HG02970 (cell line): ENCODE results near the gene DNAJB12.
"Not testable (repeated sequence)": the region's sequence is repeated elsewhere in the genome, so short reads cannot be mapped to it uniquely, and the experiment has no call there.

ENCODE experiments used
- ATAC-seq: cut with Tn5 transposase; IDR thresholded peaks from one replicate; pipeline ENCODE4 v1.9.1; 2021; ENCODE audit warnings: mild to moderate bottlenecking, moderate library complexity, moderate number of reproducible peaks; ENCODE audit not compliant: unreplicated experiment, low FRiP score

DNAJB12 gene

DNA sequence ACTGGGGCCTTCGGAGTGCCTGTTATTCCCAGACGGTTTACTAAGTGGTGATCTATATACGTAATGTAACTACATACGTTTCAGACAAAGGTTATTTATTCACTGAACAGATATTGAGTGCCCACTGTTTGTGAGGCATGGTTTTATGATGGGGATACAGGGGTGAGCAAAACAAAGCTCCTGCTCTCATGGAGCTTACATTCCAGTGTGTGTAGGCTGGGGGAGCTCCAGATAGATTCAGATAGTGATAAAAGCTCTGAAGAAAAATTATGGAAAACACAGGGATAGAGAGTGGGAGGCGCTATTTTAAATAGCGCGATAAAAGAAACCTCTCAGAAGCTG lies 466 bp upstream of the DNAJB12 start:
- ATAC-seq: no peak

DNA sequence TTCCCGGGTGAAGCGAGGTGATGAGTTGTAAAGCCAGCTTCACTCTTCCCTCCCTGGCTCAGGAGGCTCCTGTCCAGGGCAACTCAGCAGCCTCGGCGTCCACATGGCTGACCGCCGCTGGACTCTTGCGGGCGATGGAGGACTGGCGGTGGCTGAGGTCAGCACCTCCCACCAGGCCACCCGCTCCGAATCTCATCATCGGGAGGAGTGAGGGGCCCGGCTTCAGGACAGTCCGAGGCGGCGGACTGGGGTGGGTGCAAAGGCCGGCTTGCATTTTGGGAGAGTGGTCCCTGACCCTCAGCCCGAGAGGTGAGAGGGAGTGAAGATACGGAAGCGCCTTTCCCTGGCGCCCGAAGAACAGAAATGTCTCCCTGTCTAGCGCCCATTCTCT lies 759 bp downstream of the DNAJB12 start:
- ATAC-seq: peak; percentile 6

DNA sequence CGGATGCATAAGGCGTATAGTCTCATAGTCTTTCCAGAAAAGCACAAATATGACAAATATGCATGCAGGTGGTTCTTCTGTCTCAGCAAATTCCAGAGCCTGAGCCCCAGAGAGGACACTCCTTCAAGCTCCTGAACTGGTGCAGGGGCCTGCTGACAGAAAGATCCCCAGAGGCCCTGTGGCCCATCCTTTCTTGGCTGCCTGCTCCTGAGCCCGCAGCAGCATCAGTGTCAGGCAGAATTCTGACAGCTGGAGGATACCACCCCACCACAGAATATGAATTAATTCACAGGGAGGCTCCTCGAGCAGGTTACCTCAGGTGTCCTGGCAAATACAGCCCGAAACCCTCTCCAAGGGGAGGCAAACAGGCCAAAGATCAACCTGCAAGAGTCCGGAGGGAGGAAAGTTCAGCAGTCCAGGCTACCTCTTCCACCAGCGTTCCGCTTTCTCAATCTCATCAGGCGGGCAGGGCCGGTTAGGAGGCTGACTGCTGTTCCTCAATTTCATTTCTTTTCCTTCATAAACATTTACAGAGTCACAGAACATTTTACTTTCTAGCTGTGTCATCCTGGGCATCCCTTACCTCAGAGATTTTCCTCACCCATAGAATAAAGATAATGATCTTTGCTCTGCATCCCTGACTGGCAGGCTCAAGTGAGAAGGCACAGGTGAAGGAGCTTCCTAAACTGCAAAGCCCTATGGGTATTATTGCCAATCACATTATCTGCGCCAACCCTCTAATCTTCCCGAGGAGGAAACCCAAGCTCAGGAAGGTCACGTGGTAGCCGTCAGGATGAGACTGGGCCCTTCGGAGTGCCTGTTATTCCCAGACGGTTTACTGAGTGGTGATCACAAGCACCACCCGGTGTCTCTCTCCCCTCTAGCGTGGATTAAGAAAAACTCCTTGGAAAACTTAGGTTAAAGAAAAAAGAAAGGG lies 1.4 kb downstream of the DNAJB12 start:
- no peak for ATAC-seq

DNA sequence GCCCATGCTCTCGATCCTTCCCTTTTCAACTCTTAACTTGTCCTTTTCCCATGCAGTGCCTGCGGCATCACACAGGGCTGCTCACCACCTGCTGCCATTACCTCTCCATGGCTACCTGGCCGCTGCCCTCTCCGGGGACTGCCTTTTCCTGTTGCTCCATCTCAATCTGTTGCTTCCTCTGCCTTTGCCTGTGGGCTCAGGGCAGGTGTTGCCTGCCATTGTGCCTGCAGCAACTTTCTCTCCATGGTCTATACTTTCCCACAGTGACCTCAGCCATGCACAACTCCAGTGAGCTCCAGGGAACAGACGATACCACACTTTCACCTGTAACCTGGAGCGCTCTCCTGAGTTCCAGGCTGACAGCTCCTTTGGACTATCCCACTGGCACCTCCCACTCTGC lies 3.2 kb downstream of the DNAJB12 start:
- no peak for ATAC-seq

DNA sequence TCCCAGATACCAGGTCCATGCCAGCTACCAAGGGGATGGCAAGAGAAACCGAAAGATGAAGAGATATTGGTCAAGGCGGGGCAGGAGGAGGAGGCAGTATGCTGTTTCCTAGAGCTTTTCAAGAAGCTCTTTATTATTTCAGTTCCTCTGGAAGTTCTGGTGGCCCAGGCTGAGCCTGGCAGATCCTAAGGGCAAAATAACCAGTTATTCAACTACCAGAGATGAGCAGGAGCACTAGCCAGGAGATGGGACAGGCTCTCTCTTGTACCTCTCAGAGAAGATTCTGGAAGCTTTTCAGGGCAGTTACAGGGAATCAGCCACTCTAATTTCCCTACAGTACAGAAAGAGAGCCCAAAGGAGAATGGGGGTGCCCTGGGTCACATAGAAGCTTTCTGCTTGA lies 5.3 kb downstream of the DNAJB12 start:
- ATAC-seq: no peak

DNA sequence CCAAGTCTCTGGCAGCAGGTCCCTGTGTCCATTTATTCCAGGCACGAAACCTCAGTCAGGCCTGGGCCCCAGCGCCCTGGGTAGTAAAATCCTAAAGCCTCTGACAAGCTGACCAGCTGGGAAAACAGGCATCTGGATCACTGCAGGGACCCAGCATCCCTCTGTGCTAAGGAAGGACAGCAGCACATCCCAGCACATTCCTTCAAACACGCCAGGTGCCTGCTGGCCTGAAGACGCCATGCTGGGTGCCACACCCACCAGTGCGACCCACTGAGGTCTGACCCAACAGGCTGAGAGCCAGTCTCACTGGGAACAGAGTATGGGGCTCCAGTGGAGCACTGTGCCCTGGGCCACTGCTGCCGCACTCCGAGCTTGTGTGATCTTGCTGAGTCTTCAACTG lies 6.4 kb downstream of the DNAJB12 start:
- ATAC-seq: no peak

DNA sequence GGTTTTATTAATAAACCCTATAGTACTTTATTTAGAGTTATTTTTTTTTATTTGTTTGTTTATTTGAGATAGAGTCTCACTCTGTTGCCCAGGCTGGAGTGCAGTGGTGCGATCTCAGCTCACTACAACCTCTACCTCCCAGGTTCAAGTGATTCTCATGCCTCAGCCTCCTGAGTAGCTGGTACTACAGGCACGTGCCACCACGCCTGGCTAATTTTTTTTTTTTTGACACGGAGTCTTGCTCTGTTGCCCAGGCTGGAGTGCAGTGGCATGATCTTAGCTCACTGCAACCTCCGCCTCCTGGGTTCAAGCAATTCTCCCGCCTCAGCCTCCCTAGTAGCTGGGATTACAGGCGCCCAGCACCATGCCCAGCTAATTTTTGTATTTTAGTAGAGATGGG lies 8.6 kb downstream of the DNAJB12 start:
- not testable (repeated sequence) for ATAC-seq

DNA sequence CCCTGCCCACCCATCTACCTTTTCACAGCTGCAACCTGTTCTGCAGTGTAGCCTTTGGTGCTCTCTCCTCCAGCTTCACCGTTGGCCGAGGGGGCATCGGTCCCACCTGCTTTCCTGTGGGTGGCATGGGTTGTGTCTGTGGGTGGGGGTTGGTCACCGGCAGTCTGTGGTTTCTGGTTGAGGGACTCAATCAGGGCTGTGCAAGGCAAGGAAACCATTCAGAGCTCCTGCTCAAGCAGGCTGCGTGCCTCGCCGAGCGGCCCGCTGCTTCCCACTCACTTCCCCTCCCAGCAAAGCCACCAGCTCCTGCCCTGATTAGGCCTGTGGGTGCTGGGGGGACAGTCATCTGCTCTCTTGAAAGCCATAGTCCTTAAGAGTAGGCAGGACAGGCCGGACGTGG lies 9.8 kb downstream of the DNAJB12 start:
- ATAC-seq: no peak

DNA sequence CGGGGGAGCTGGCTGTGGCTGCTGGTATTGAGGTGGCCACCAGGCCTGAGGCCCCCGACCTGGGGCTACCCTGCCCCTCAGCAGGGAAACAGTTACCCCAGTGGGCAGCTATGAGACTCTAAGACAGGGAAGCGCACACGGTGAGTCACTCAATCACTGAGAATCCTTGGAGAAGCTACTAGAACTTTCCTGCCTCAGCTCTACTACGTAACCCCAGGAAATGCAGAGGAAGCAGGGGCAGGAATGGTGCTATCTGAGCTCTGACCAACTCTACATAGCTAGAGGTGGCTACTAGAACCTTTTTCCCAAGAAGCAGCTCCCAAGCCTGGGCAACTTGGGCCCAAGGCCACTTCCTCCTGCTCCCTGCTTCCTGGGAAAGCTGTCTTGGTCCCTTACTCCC lies 11.8 kb downstream of the DNAJB12 start:
- ATAC-seq: no peak

DNA sequence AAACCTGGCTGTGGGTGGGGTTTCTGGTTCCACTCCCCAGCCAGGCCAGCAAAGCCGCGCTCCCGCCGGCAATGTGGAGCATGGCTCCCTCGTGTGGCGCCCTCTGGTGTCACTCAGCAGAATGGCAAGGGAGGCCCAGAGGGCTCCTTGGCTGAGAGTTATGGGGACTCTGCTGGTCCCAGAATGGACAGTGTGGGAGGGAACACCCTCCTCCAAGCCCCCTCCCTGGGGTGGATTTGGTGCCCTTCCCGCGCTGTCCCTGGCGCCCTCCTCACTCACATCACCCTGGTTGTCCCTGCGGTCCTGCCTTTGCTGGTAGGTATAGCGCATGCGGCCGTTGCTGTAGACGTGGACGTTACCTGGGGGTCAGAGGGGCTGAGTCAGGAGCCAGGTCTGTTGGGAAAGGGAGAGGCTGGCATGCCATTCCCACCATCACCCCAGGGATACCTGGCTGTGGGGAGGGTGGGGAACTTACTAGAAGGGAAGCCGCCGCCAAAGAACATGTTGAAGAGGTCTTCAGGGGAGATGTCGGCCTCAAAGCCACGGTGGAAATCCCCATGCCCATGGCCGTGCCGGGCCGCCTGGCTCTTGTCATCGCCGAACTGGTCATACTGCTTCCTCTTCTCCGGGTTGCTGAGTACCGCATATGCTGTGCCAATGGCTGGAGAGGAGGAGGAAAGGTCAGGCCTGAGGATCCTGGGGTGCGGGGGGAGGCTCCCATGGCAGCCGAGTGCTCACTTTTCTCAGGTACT lies 14.0 kb downstream of the DNAJB12 start:
- ATAC-seq: no peak

DNA sequence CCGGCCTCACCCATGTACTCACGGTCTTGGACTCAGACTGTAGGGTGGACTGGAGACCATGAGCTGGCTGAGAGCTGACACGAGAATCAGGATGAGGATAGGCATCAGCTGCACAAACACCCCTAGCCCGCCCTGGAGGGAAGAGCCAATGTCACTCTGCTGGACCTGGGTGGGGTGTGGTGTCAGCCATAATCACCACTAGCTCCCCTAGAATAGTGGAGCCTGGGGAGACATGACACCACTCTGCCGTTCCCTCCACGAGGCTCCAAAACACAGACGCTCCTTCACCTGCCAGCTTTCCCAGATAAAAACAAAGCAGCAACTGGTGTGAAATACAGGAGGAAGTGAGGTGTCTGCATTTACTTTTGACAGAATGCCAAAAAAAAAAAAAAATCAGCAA lies 16.5 kb downstream of the DNAJB12 start:
- ATAC-seq: no peak

DNA sequence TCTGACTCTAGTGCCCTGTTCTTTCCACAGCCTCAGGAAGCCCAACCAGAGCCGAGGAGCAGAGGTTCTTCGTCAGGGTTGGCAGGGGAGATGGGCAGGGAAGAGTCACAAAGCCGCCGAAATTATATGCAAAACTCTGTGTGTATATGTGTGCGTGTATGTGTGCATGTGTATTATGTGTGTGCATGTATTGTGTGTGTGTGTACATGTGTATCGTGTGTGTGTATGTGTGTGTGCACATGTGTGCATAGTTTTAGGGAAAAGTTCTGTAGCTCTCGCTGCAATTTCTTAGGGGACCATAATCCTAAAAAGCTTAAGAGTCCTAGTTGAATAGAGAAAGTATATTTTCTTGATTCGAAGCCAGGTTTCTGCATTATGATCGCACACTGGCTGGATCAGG lies 17.0 kb downstream of the DNAJB12 start:
- ATAC-seq: no peak

DNA sequence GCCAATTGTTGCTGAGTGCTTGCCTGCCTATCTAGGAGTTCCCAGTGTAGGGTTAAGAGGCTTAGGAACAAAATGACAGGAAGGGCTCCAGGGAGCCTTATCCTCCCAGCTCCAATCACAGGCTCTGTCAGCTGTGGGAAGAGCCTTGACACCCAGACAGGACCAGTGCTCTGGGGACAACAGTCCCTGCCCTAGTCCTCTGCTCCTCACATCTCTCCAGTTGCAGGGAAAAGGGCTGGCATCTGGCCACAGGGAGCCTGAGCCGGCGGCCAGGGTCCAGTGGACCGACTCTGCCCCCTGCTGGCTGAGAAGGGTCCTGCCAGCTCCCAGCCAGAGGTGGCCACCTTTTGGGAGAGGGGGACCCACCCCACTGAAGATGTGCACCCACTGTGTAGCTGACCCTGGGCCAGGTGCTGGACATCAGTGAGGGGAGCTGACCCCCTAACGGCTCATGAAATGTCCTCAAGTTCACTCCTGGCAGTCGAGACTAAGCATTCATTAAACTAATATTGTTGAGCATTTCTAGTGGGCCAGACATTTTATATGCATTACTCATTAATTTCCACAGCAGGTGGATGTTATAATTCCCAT lies 17.6 kb downstream of the DNAJB12 start:
- no peak for ATAC-seq

DNA sequence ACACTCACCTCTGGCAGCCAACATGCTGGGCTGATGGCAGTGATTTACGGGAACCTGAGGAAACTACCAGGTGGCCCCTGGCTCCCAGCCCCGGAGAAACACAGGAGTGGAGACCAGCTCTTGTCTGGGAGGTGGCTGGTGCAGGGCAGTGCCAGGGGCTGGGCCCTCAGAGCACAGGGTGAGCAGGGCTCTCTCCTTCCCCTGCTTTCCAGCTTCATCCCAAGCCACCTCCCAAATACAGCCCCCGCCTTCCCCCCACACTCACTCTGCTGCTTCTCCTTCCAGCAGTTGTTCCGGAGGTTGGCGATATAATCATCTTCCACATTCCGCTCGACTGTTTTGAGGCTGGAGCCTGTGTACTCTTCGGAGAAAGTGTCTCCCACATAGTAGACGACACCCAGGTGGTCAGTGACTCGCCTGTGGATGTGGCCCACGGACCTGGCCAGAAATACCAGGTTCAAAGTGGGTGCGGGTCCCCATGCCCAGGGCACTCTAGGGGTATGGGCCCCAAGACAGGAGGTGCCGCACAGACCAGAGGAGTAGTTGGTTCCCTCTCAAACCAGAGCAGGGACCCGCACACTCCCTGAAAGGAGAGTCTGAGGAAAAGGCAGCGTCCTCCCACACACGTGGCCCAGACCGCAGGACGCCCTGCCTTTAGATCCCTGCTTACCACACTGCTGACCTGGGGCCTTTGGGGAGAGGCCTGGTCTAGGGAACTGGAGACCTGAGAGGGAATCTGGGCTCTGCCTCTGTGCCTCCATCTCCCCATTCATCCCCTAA lies 18.3 kb downstream of the DNAJB12 start:
- no peak for ATAC-seq

DNA sequence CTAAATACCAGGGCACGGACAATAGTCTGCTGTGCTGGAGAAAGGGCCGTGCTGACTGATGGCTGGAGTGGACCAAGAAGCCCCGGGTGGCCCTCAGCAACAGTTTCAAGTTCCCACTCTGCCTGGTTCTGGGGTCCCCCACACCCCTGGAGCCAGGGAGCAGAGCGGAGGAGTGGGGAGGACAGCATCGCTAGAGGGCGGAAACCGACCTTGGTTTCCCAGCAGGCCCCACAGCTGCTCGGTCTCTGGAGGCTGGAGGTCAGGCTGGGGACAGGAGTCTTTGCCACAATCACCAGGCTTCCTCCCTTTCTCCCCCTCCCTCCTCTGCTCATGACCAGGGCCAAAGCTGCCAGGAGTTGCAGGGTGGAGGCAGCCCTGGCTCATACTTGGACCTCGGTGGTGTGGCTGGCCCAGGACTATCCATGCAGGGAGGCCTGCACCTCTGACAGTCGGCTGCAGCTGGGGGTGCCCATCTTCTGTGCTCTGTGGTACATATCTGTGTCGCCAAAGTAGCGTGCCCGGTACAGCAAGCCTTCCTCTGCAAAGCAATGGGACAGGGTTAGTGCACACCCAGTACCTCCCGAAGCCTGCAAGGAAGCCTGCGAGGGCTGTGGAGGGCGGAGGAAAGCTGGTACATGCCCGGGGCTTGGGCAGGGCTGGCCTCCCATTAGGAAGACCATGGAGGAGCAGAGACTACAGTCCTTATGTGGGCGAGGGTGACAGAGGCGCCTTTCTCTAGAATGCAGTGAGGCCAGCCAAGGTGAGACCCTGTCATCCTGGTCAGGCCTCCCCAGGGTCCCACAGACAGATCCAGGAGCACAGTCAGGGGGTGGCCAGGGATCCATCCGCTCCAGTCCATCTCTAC lies 19.1 kb downstream of the DNAJB12 start:
- peak; percentile 35 for ATAC-seq

DNA sequence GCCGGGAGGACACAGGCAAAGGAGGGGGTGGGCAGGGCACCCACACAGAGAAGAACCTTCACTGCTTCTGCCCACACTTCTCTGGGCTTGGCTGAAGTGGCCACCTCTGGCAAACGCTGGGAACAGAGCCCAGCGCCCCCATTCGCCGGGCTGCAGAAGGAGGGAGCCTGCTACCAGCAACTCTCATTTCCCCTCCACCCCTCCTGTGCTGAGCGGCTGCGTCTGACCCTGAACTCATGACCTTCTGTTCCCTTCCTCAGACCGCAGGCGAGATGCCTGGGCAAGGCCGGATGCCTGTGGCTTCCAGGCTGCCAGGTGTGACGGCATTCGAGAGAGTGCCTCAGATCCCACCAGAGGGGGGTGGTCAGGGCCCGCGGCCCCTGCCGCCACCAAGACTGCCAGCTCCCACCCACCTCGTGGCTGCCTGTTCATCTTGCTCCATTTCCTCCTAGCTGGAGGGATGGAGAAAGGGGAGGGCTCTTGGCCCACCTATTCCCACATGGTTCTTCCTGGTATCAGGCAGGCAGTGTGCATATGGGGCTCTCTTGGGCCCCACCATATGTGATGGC lies 19.8 kb downstream of the DNAJB12 start:
- ATAC-seq: peak; percentile 46

DNA sequence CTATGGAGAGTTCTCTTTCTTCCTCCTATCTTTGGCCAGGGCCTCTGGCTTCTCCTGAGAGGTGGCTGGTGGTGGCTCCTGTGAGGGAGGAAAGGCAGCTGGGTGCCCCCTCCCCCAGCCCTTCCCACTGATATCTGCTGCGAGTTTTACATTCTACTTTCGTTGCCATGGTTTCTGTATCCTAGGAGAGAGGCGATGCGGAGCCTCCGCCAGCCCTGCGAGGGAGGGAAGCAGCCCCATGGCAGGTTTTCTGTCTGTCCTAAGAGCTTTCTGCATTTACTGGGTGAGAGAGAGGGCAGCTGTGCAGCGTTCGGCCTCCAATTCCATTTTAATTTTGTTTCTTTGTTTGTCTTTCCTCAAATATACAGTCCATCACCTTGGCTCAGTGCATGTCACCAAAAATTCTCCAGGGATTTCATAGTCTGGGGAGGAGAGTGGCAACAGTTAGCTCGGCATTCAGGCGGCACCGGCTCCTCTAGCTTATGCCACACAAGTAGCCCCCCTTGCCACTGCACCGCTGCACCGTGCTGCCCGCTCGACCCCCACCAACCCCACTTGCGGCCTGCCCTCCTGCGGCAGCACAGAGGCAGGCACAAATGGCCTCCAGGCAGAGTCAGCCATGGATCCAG lies 20.4 kb downstream of the DNAJB12 start:
- no peak for ATAC-seq

DNA sequence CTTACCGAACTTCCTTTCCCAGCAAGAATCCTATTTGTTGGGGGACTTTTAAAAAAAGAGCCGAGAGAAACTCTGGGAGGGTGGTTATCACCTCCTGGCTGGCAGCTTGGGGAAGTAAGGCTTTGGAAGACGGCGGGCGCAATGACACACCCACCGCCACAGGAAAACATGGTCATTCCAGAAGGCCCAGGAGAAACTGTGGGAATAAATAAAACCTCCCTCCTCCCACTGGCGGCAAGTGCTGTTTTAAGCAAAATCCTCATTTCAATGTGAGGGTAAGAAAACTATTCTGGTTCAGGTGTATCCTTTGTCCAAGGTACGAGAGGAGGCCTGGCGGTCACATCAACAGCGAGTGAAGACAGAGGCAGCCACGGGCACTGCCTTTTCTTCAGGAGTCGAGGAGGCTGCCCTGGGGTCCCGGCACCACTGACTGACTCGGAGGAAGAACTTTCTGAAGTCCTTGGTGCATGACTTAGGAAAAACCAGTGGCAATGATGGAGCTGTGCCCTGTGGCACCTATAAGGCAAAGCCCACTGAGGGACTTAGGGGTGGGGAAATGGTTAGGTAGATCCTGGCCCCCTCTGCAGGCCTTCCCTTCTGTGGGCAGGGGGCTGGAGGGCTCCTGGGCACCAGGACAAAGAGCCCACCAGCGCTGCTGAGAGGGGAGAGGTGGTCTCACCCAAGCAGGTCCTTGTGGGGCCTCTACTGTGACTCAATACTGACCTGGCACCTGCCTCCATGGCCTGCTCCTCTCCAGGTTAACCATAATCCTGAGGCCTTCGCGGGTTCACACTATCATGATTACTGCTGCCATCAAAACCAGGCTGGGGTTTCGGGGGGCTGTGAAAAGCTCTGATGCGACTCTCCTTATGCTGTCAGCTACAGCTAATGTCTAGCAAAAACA lies 21.4 kb downstream of the DNAJB12 start:
- no peak for ATAC-seq
